Smooth muscle cell (in vitro differentiated cells): ENCODE results near the gene ATRN. TPM values are rescaled to one million over a fixed set of nuclear protein-coding genes. Genes with fewer than 3 reads are reported as not detected.

Experiments used
- DNase-seq: peaks from one replicate; lab custom pipeline; 2025; ENCODE audit not compliant: unreplicated experiment; lab: John Stamatoyannopoulos, UW
- H2AFZ ChIP-seq: fragments of 200-600 bp; sonication (generic); 2 replicates; pipeline ENCODE4 v1.6.0; 2016; ENCODE audit warnings: antibody characterized with exemption, low read depth, mild to moderate bottlenecking
- H3F3A ChIP-seq: fragments of 200-600 bp; sonication (generic); 2 replicates; pipeline ENCODE4 v1.6.0; 2017; ENCODE audit warnings: antibody characterized with exemption, low read depth
- H3K27ac ChIP-seq: fragments of 200-600 bp; sonication (generic); 2 replicates; pipeline ENCODE4 v1.5.1; 2016; ENCODE audit warnings: low read depth, mild to moderate bottlenecking
- H3K27me3 ChIP-seq: fragments of 200-600 bp; sonication (generic); 2 replicates; pipeline ENCODE4 v1.6.1; 2016; ENCODE audit warnings: low read depth, mild to moderate bottlenecking
- H3K36me3 ChIP-seq: fragments of 200-600 bp; sonication (generic); 2 replicates; pipeline ENCODE4 v1.5.1; 2016; ENCODE audit warnings: low read depth
- H3K4me1 ChIP-seq: fragments of 200-600 bp; sonication (generic); 2 replicates; pipeline ENCODE4 v1.5.1; 2016; ENCODE audit warnings: low read depth
- H3K4me2 ChIP-seq: fragments of 200-600 bp; sonication (generic); 2 replicates; pipeline ENCODE4 v1.6.0; 2016; ENCODE audit warnings: mild to moderate bottlenecking
- H3K4me3 ChIP-seq: fragments of 200-600 bp; sonication (generic); 2 replicates; pipeline ENCODE4 v1.5.1; 2016; ENCODE audit warnings: mild to moderate bottlenecking
- H3K79me2 ChIP-seq: fragments of 200-600 bp; sonication (generic); 2 replicates; pipeline ENCODE4 v1.6.0; 2016; ENCODE audit warnings: low read depth, mild to moderate bottlenecking
- H3K9ac ChIP-seq: fragments of 200-600 bp; sonication (generic); 2 replicates; pipeline ENCODE4 v1.6.0; 2016; ENCODE audit warnings: low read depth
- H3K9me3 ChIP-seq: fragments of 200-600 bp; sonication (generic); replicated peaks from 2 replicates; pipeline ENCODE4 v1.5.1; 2016; ENCODE audit warnings: low read depth
- H4K20me1 ChIP-seq: fragments of 200-600 bp; sonication (generic); 2 replicates; pipeline ENCODE4 v1.6.0; 2016; ENCODE audit warnings: low read depth
- WGBS: methylation state at CpG from one replicate; pipeline ENCODE4 v1.1.7; 2016; ENCODE audit warnings: low lambda C conversion rate; 5-methylcytosine and 5-hydroxymethylcytosine counted together
- polyA plus RNA-seq: library from polyadenylated mRNA; unstranded; fragments of >200 nt; fragmentation: Nextera tagmentation; extraction: Ambion mirVana; gene quantifications from 2 replicates; pipeline ENCODE4 v1.2.1, GENCODE V29; 2016
- total RNA-seq: library from RNA; depleted of rRNA; stranded (reverse); fragments of >200 nt; gene quantifications from 2 replicates; pipeline ENCODE4 v1.2.3, GENCODE V29; 2014
- TF ChIP-seq, protein P1 (sequence below): fragments of 200-600 bp; sonication (generic); IDR thresholded peaks from 2 replicates; pipeline ENCODE4 v1.5.1; 2017; ENCODE audit warnings: borderline replicate concordance, mild to moderate bottlenecking, antibody characterized with exemption; ENCODE audit not compliant: insufficient read depth, poor library complexity, severe bottlenecking

Gene ATRN
- total and polyA plus RNA-seq, 2 experiments from 2014 or later: 17.9 to 44.0 TPM

DNA sequence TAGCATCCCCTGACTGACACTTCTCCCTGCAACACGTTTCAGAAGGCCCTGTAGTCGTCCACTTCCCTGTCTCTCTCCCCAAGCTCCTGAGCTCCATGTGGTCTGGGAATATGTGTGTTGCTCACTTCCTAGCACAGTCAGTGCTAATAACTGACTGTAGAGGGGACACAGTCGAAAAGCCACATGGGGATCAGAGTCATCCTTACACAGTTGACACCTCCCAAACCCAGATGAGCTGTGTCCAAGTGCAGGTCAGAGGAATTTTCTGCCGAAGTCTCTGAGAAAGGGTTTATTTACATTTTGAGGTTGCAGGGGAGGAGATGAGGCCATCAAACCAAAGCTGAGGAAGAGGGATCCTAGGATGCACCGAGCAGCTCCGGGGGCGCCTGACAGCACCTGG is 214.5 kb downstream of the ATRN start:
- Histone ChIP-seq H4K20me1 (no peaks in the 10 kb centered on the region), H3K4me2 (no peak overlapping the region), H3K36me3 (no peaks in the 10 kb centered on the region), H3K9ac (no peak overlapping the region), H3K79me2 (no peaks in the 10 kb centered on the region), H3K27ac (no peak overlapping the region), H3K27me3 (peaks cover 4% of the 10 kb centered on the region), H2AFZ (no peak overlapping the region), H3K4me3 (no peak overlapping the region), H3K9me3 (no peaks in the 10 kb centered on the region), H3K4me1 (peaks cover 4% of the 10 kb centered on the region), H3F3A (no peaks in the 10 kb centered on the region)
- TF ChIP-seq, protein P1, sequence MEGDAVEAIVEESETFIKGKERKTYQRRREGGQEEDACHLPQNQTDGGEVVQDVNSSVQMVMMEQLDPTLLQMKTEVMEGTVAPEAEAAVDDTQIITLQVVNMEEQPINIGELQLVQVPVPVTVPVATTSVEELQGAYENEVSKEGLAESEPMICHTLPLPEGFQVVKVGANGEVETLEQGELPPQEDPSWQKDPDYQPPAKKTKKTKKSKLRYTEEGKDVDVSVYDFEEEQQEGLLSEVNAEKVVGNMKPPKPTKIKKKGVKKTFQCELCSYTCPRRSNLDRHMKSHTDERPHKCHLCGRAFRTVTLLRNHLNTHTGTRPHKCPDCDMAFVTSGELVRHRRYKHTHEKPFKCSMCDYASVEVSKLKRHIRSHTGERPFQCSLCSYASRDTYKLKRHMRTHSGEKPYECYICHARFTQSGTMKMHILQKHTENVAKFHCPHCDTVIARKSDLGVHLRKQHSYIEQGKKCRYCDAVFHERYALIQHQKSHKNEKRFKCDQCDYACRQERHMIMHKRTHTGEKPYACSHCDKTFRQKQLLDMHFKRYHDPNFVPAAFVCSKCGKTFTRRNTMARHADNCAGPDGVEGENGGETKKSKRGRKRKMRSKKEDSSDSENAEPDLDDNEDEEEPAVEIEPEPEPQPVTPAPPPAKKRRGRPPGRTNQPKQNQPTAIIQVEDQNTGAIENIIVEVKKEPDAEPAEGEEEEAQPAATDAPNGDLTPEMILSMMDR: no peak
- WGBS: 66% methylated on average over 7 of the region's 7 CpGs
- no peak for DNase-seq

DNA sequence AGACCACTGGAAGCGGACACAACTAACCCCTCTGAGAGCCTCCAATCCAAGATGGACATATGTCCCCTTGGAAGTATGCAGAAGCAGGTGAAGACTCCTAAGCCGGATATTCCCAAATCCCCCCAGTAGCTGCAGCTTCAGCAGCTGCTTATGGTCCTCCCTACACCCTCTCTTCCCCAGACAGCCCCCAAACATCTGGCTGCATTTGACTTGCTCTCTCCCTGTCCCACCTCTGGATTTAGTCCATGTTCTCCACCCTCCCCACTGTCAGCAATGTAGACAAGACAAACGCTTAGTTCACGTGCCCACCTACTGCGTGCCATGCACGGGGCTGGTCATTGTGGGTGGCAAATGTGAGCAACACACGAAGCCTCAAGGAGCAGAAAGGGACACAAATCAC is 215.6 kb downstream of the ATRN start:
- Histone ChIP-seq H3K27ac (no peak overlapping the region), H3F3A (no peaks in the 10 kb centered on the region), H3K9ac (no peak overlapping the region), H3K36me3 (no peaks in the 10 kb centered on the region), H3K79me2 (no peaks in the 10 kb centered on the region), H2AFZ (no peak overlapping the region), H4K20me1 (no peaks in the 10 kb centered on the region), H3K4me2 (no peak overlapping the region), H3K9me3 (no peaks in the 10 kb centered on the region), H3K27me3 (peaks cover 4% of the 10 kb centered on the region), H3K4me1 (peaks cover 3% of the 10 kb centered on the region), H3K4me3 (no peak overlapping the region)
- WGBS: 92% methylated on average over 7 of the region's 7 CpGs
- TF ChIP-seq, protein P1: no peak
- DNase-seq: no peak

DNA sequence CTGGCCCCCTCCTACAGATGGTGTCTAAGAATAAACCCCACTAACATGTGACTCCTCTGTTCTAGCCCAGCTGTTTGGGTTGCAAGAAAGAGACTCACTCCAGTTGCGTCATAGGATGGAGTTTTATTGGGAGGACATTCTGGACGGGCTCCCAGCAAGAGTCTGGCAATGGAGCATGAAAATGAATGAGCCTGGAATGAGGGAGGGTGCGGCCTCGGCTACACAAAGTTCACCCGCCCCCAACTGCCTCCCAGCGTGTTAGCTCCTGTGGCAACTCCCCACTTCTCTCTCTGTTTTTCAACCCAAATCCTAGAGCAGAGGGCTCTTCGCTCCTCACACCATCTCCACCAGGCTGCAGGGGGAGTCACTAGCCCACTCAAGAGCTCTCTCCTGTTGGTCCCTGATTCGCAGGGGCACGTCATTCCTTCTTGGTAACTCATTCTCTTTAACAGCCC is 216.1 kb downstream of the ATRN start:
- Histone ChIP-seq H4K20me1 (no peaks in the 10 kb centered on the region), H2AFZ (no peak overlapping the region), H3K9ac (no peak overlapping the region), H3K79me2 (no peaks in the 10 kb centered on the region), H3K9me3 (no peaks in the 10 kb centered on the region), H3K27ac (no peak overlapping the region), H3K4me3 (no peak overlapping the region), H3K36me3 (no peaks in the 10 kb centered on the region), H3F3A (no peaks in the 10 kb centered on the region), H3K4me1 (no peaks in the 10 kb centered on the region), H3K27me3 (peaks cover 4% of the 10 kb centered on the region), H3K4me2 (no peak overlapping the region)
- WGBS: 55% methylated on average over 9 of the region's 9 CpGs
- TF ChIP-seq, protein P1: no peak
- no peak for DNase-seq

DNA sequence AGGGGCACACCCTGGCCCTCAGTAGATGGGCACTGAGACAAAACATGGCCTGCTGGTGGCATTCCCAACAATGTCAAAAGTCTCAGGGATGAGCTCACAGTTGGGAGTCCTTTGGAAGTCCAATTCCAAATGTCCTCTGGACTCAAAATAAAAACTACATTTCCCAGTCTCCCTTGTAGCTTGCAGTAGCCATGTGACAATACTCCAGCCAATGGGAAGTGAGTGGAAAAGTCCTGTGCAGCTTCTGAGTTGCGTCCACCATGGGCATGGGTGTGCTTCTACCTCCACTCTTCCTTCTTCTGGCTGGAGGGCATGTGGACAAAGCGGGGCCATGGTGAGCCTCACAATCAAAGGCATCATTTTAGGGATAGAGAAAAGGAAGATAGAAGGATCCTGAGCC is 216.8 kb downstream of the ATRN start:
- H3K27ac ChIP-seq: no peak overlapping the region

More for the DNA sequence above, 216.8 kb downstream of the ATRN start:
- no peaks in the 10 kb centered on the region for H3K36me3 ChIP-seq
- H3K79me2 ChIP-seq: no peaks in the 10 kb centered on the region
- H3K4me2 ChIP-seq: no peak overlapping the region
- H2AFZ ChIP-seq: peak overlapping the region; percentile 5
- TF ChIP-seq, protein P1: no peak
- H3K9ac ChIP-seq: no peak overlapping the region
- no peak for DNase-seq
- no peaks in the 10 kb centered on the region for H3K9me3 ChIP-seq
- H3K4me3 ChIP-seq: no peak overlapping the region
- WGBS: 63% methylated on average over 2 of the region's 2 CpGs
- H3K4me1 ChIP-seq: no peaks in the 10 kb centered on the region
- no peaks in the 10 kb centered on the region for H3K27me3 ChIP-seq
- no peaks in the 10 kb centered on the region for H3F3A ChIP-seq
- H4K20me1 ChIP-seq: no peaks in the 10 kb centered on the region
